Measurements from ENCODE around the gene RAC2.

RAC2 gene

GRCh38 chr22:37244114-37244921 lies at the start of gene RAC2:
Gene RAC2 (minus strand): TSS chr22:37244269. CDS start chr22:37244148, 121 bp downstream.
- no peak for TF ChIP-seq CTCF (IDR thresholded peaks at IDR 0.05; ENCODE audit: low read depth, low read length)
- H3K4me3 ChIP-seq (ENCODE audit: low read depth, low read length), result peak within 1 kb of the TSS; percentile 63

- no peak for TF ChIP-seq CTCF (IDR thresholded peaks at IDR 0.05; ENCODE audit: low read depth, low read length)
- no peak overlapping the region for H3K4me3 ChIP-seq (ENCODE audit: low read depth, low read length)
Measured at GRCh38 chr22:37293172-37293571, 49.1 kb upstream of the RAC2 start.

- no peak for TF ChIP-seq CTCF (IDR thresholded peaks at IDR 0.05; ENCODE audit: low read depth, low read length)
Measured at GRCh38 chr22:37292641-37293040, 48.6 kb upstream of the RAC2 start.

DNA sequence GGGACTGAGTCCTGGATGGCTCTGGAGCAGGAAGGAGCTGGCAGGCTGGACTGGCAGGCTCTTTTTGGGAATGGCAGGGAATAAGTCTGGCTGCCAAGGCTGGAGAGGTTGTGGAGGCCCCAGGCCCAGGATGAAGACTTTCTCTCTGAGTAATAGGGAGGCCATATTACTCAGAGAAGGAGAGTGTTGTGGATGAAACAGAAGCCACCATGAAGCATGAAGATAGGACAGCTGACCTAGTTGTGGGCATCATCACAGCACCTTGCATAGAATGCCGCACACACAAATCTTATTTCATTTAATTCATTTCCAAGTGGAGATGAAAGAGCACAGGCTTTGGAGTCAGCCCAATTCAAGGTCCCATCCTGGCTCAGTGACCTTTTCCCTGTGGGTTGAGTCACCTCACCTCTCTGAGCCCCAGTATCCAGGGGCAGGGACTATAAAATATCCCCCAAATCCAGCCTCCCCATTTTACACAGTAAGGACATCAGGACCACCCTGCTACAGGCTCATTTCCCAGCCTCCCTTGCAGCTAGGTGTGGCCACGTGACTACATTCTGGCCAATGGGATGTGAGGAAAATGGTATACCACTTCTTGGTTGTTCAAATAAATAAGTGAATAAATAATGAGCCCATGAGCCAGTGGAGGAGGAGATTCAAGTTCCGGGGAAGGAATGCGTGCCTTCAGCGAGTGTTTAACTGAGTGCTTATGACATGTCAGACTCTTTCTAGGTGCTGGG lies 47.7 kb upstream of the RAC2 start:
- TF ChIP-seq CTCF (IDR thresholded peaks at IDR 0.05; ENCODE audit: low read depth, low read length), result no peak
- H3K4me3 ChIP-seq (ENCODE audit: low read depth, low read length), result no peak overlapping the region

More at GRCh38 chr22:37292641-37293040, 48.6 kb upstream of the RAC2 start:
- no peak overlapping the region for H3K4me3 ChIP-seq (ENCODE audit: low read depth, low read length)

DNA sequence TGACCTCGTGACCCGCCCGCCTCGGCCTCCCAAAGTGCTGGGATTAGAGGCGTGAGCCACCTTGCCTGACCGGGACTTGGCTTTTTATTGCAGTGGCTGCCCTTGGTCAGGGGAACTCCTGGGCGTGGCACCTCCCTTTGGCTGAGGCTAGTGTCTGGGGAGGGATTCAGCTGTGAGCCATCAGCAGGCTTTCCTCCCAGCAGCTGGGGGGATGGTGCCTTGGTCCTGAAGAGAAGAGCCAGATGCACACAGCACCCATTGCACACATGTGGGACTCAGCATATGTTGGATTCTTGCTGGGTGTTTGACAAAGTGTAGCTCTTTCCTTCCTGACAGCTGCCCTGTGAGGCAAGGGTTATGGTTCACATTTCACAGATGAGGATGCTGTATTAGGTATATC lies 46.7 kb upstream of the RAC2 start:
- no peak overlapping the region for H3K4me3 ChIP-seq (ENCODE audit: low read depth, low read length)
- TF ChIP-seq CTCF (IDR thresholded peaks at IDR 0.05; ENCODE audit: low read depth, low read length), result no peak

- TF ChIP-seq CTCF (IDR thresholded peaks at IDR 0.05; ENCODE audit: low read depth, low read length), result no peak
- H3K4me3 ChIP-seq (ENCODE audit: low read depth, low read length), result no peak overlapping the region
Measured at GRCh38 chr22:37289156-37289735, 45.2 kb upstream of the RAC2 start.

DNA sequence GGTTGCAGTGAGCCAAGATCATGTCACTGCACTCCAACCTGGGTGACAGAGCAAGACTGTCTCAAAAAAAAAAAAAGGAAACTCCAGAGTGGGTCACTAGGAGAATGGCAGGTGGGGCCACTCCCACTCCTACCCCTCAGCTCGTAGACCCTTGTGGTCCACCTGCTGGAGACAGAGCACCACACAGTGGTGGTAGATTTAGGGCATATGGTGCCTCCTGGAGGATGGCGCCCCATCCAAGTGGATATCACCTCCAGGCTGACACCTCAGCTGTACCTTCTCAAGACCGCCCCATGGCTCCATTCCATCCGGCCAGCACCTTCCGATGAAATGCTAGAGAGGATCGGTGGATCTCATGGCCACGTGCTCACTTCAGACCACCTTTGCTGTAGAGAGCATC lies 44.5 kb upstream of the RAC2 start:
- TF ChIP-seq CTCF (IDR thresholded peaks at IDR 0.05; ENCODE audit: low read depth, low read length), result no peak
- no peak overlapping the region for H3K4me3 ChIP-seq (ENCODE audit: low read depth, low read length)
